ENCODE measurements around the gene RMDN2.

The RMDN2 gene, protein sequence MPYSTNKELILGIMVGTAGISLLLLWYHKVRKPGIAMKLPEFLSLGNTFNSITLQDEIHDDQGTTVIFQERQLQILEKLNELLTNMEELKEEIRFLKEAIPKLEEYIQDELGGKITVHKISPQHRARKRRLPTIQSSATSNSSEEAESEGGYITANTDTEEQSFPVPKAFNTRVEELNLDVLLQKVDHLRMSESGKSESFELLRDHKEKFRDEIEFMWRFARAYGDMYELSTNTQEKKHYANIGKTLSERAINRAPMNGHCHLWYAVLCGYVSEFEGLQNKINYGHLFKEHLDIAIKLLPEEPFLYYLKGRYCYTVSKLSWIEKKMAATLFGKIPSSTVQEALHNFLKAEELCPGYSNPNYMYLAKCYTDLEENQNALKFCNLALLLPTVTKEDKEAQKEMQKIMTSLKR

DNA sequence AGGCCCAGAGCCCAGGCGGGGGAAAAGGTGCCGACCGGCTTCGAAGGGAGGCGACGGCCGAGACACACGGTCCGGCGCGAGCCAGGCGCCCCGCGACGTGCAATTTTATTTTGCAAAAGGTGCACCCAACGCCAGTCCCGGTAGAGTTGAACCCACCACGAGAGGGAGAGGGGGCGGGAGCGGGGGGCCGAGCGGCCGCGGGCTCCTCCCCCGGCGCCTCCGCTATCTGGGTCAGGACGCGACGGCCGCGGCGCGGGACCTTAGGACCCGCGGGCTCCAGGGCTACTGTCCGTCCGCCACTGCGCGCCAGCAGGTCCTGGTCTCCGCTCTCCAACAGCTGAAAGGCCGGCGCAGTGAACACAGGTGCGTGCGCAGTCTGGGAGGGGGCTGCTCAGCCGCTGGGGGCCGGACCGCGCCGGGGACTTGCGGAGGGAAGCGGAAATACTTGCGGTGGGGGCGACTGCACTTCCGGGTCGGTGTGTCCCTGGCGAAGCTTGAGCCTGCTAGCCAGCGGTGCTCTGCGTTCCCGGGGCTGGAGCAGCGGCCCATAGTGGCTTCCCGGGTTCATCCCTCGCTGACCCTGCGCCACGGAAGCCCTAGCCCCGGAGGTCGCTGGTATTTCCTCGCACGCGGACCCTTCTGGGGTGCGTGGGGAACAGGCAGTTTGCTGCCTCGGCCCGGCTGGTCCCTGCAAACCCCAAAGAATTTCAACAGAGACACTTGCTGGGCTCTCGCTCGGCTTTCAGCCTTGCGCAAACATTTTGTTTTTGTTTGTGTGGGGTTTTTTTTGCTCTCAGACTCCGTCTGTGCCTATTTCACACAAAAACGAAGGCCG, at the start of gene RMDN2:
TSS of gene RMDN2 (plus strand) at position 225 of the 835 bp plus-strand sequence. CDS start 3,991 bp downstream, outside the sequence.
- DNase-seq, result peak; percentile 90

DNA sequence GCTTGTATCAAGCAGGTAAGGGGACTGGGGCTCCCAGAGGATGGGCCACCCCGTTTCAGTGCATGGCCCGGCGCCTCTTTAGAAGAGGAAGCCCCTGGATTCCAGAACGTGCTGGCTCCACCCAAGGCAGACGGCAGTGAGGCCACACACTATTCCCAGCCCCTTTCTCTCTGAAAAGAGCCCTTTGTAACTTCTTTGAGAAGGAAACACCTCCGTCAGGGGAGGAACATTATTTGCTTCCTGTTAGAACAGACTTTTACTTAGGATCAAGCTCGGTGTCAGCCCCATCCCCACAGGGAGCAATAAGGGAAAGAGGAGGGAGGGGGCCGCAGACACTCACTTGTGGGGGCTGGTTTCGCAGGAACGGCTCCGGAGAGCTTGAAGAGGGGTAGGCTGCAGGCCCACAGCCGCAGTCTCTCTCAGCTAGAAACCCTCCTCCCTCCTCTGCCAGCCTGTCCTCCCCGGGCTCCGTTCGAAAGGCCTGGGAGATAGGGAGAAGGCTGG, 49.6 kb upstream of the RMDN2 start:
- no peak for DNase-seq

DNA sequence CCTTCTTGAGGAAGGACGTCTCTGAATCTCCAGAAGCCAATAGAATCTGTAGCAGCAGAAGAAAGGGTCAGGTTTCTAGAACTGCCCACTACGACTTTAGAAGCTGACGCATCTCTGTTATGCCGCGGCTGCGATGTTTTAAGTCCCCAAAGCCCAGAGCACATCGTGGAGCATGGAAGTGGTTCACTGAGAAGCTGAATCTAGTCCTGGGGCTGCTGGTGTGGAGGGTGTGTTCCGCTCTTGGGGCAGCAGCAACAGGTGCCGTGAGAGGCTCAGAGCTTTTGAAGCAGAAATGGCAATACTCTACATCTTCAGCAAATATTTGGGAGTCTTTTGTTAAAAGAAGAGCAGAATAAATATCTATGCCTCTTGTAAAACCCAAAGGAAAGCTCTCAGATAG, 48.9 kb upstream of the RMDN2 start:
- no peak for DNase-seq

DNA sequence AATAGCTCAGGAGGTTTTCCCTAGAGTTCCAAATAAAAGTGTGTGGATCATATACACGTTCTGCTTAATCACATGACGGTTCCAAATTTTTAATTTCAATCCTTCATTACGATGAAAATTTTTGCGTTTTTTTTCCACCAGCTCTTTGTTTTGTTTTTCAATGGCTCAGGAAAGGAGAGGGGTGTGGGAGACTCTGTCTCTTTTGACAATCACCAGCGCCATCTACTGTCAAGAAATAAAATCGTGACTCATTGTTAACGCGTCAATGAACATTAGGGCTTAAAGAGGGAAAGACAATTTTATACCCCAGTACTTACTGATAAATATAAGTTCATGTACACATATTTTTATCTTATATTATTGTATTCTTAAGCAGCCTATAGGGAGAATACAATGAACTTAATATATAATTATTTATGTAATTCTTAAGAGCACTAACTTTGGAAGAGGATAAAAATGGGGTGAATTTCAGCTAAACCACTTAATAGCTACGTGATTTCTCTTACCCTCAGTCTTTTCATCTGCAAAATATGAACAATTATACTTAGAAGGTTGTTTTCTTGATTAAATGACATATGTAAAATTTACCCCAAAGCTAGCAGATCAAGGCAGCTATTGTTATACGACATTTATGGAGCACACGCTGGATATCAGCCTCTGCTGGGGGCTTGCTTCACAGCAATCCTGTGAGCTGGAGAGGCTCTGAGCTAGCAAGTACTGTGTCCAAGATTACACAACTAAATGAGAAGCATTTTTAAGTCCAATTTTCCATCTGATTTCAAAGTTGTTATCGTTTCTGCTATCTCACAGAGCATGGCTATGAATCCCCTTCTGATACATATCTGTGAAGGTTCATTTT, 47.4 kb upstream of the RMDN2 start:
- DNase-seq, result peak; percentile 74

DNA sequence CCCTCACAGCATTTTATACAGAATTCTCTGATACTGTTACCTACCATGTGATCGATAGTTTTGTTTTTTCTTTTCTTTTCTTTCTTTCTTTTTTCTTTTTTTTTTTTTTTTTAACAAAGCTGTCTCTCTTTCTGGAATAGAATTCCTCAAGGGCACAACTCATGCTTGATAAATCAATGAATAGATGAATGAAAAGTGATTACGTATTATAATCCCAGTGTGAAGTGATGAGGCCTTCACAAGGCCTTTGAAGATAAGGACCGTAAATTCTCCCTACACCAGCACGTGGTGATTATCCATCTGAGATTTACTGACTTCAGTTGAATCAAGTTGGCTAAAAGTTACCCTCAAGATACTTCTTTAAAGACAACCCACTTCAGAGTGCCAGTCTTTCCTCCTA, 46.6 kb upstream of the RMDN2 start:
- DNase-seq, result no peak

DNA sequence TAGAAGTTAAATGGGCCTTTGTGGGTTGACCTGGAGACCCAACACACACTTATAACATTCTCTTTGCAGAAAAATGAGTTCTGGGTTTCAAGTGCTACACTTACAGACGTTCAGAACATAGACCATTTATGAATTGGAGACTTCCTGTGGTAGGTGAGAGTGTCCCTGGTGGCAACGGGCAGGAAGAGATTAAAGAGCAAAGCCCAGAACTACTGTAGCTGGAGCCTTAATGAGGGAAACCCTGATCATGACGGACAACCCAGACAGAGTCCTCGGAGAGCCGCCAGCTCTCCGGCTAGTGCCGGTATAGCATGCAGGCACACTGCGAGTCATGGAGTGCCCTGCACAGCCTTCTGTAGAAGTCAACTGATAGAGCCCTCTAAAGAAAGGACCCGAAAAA, 44.5 kb upstream of the RMDN2 start:
- no peak for DNase-seq

DNA sequence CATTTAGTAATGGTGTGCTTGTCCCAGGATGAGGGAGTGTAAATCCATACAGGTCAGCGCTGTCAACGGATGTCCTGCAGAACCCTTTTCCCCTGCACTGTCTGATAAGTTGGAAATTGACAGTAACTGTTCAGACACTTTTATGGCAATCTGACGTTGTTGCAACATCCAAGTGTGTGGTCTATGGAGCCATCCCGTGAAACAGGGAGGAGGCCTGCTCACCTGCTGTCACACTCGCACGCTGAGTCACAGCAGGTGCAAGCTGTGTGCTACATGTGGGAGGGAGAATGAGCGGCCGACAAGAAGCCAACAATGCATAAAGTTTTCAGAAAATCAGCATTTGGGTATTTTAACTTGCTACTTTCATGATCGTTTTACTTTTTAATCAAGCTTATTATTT, 43.7 kb upstream of the RMDN2 start:
- DNase-seq, result no peak

DNA sequence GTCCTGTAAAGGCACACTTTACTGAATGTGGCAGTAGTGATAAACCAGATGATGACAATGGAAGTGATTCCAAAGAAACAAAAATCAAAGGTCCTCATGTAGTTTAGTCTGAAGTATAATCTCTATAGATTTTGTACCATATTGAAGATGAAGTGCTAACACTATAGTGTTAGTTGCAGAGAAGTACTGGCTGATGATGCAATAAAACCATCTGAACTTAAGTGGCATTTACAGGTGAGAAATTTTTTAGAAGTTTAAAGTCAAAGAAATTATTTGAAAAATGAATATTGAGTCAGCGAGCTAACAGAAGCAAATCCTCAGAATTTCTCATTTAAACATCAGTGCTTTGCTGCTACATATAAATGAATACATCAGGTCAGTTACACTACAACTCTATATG, 43.1 kb upstream of the RMDN2 start:
- DNase-seq, result no peak

DNA sequence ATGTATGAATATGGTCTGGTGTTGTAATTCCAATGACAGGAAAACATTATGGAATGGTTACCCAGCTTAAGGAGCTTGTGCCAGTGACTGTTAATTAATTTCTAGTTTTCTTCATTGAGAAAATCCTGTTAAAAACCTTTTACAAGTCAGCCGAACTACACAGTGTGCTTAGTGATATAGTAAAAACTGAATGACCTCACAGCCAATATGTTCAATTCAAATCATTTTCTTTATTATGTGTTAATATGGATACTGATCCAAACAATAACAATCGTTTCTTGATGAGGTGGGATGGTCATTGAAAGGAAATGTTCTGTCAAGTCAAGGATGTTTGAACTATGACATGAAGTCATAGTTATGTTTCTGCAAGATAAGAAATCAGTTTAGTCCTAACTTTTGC, 41.6 kb upstream of the RMDN2 start:
- DNase-seq, result no peak

DNA sequence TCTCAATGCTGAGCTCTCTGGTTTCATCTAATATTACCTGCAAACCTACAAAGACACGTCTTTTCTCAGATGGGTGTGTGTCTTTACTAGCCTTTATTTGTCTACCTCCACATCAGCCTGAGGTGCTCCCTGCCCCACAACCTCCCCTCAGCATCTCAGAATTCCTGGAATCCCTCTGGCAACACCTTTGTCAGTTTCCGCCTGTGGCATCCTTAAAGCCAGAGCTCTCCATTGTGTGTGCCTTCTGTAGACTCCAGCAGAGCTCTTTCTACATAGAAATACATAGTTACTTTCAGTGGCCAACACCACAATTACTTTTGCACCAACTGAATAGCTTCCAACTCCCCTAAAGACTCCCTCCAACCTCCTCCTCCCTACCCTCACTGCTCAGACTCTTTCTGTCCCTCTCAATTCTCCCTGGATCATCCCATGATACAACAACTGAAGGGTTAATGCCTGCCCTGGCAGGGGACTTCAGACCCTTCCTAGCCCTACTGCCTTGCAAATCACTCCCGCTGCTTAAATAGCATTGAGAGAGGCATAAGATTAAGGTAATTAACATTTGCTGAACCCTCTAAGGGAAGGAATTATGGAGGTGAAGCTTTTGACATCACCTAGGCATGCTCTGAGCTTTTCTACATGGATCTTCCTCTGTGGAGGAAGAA, 39.6 kb upstream of the RMDN2 start:
- DNase-seq, result no peak

DNA sequence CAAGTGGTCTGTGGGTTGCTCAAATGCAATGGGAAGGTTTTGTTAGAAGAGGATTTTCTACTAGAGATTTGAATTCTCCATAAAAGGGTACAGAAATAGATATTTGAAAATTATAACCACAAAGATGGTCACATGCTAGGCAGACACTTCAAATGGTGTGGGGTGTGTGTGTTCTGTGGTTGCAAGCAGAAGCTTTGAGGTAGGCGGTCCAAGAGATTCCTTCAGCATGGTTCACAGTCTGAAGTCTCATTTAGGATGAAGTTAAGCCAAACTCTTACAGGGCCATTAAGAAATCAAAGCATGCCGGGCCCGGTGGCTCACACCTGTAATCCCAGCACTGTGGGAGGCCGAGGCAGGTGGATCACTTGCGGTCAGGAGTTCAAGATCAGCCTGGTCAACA, 38.3 kb upstream of the RMDN2 start:
- DNase-seq, result no peak

DNA sequence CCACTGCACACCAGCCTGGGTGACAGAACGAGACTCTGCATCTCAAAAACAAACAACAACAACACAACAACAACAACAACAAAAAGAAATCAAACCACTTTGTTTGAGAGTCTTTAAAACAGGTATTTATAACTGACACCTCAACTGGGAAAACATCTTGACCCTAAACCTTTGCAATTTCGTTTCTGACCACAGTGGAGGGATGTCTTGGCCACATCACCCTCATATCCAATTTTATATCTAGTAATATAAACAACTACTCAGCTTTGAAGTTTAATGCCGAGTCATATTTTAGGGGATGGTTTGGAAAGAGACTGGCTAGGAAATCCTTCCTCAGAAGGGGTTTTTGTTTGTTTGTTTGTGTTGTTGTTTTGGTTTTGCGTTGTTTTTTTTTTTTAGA, 37.8 kb upstream of the RMDN2 start:
- no peak for DNase-seq

DNA sequence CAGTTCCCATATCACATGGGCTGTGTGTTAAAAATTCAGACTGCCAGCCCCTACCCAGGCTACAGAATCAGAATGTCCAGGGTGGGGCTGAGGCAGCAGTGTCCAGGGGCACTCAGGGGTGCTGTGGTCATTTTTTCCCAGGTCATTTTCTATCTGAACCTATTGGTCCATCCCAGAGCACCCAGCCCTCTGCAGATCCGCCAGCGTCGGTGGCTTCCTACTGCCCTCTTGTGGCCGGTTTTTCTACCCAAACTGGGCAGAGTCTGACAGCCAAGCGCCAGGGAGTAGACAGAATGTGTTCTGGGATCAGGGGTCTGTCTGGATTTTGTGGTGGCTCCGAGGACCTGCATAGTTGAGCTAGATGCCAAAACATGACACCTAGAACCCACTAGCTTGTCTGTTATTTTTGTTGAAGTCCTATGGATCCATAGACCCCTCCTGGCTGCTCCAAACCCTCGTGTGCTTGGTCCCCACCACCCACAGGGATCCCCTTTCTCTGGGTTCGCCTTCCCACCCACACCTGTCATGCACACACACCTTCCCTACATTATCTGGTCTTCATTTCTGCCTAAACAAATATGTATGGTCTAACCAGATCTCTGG, 34.1 kb upstream of the RMDN2 start:
- peak; percentile 61 for DNase-seq

DNA sequence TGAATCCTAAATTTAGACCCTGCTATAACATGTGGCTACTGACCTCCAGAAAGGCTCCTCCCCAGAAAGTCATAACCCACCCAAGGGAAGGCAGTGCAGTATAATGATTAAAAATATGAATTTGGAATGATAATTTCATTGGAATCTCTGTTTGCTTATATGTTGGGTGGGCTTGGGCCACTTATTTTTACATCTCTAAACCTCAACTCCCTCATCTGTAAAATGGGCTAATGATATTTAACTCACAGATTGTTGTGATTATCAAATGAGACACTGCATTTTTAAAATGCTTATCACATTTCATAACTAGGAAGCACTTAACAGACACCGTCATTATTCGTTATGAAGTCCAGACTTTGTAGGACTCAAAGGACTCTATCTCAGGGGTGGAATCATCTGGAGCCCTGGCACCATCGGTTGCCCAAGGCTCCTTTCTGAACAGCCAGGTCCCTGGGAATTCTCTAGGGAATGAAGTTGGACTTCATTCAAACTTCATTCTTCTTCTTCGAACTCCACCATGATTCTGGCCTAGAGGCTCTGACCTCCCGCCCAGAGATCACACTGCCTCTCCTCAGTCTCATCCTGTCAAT, 33.1 kb upstream of the RMDN2 start:
- no peak for DNase-seq

DNA sequence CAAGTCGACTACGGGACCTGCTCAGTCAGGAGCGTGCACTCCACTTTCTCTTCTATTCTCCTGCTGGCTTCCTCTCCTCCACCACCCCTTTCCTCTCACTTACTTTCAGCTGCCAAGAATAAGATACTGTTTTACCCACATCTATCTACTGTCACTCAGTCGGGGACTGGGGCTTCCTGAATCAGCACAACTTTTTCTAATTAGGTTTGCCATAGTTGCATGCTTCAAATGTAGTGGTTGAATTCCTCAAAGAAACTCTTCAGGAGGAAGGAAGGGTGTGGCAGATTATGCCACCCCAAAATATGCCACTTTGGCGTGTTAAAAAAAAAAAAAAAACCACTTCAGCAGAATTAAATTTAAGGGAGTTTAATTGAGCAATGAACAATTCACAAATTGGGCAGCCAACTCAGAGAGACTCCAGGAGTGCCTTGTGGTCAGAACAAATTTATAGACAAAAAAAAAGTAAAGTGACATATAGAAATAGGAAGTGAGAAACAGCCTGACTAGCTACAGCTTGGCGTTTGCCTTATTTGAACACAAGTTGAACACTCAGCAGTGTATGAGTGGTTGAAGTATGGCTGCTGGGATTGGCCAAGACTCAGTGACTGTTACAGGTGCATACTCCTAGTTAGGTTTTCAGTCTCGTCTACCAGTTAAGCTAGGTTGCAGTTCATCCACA, 32.5 kb upstream of the RMDN2 start:
- no peak for DNase-seq

DNA sequence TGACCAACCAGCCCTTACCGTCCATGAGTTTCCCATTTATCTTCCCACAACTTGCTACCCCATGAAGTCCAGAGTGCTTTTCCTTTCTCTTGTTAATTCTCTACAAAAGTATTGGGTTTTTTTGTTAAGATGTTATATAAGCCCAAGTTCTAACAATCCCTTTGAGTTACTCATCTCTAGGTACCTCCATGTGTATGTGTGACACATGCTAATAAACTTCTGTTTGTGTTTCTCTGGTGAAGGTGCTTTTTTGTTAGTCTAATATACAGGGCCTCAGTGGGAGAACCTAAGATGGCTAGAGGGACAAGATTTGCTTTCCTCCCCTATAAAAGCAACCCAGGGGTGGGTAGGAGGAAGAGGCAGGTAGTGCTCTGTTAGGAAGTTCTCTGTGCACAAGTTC, 31.8 kb upstream of the RMDN2 start:
- no peak for DNase-seq

DNA sequence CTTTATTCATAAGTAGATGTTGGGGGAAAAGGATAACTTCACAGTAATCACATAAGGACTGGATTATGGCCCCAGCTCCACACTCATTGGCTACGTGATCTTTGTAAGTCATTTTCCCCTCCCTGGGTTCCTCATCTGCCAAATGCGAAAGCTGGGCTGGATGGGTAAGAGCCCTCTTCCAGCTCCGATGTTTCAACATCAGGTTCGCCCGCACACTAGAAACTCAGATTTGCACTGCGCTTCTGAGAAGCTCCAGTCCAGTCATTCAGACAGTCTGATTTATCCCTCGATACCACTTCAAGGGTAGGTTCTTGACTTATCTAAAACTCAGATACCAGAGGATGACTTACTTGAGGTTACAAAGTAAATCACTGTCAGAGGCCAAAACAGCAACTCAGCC, 31.0 kb upstream of the RMDN2 start:
- DNase-seq, result no peak

DNA sequence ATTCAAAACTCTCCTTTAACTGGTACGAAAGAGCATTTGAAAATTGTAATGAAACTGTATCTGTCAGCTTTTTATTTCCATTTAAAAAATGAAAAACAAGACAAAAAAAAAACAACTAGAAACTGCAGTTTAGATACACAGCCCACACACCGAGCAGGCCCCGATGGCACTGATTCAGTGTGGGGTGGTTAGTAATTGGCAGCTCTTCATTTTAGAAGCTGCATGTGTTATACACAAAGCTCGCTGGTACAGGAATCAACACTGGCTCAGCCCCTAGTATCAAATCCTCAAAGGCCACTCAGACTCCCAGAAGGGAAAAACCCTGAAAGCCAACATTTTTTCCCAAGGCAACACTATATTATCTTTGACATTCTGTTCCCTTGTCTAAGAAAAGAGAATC, 30.5 kb upstream of the RMDN2 start:
- DNase-seq, result no peak

DNA sequence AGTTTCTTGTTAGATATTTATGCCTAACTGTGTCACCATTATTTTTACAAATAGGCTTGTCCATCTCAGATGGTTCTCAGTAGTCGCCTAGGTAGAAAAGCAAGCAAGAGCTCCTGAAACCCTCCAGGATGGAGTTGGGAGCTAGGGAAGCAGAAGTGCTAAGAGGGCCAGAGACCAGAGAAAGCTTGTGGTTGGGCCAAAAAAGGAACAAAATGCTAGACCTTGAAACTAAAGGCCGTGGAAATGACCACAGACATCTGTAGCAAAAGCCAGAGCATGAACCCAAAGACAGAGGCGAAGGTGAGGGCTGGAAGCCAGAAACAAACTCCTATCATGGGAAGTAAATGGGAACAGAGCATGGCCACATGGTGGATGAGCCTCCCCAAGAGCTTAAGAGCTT, 29.9 kb upstream of the RMDN2 start:
- DNase-seq, result peak; percentile 11

DNA sequence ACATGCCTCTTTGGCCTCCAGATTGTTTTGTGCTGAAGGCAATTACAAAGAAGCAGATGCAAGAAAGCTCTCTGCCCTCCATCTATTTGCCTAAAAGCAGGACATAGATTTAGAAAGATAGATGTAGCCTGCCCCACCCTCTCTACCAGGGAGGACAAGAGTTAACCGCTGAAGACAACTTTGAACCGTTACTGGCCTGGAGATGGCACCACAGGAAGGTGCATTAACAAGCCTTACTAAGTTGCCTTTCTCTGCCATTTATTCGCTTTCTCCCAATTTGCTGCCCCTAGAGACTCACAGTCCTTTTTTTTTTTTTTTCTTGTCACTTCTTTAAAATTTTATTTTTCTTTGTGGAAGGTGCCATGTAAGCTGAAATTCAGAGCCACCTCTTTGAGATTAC, 28.8 kb upstream of the RMDN2 start:
- no peak for DNase-seq

DNA sequence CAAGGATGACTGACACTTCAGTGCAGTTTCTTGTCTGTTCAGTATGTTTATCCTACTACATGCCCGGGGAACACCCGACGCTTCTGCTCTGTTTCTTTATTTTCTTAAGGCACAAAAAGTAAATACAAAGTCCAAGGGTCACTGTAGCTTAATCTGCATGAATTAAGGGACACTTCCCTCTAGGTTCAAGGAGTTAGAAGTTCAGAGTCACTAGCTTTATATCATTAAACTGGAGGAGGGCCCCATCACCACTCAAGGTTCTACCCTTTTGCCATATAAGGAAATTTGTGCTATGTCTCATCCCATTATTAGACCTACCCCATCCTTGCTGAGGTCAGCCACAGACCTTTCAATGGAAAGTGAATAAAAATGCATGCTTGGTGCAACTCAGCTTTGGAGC, 27.6 kb upstream of the RMDN2 start:
- no peak for DNase-seq
